Activated T-helper 1 cell treated with anti-CD3 and anti-CD28 coated beads, Interleukin-12 subunit alpha, Interleukin-12 subunit beta, Interleukin-2, Interleukin-4 antibody, amounts not matched to agents 30 ng/mL and 10 ng/mL and 1 ng/mL, durations not matched to agents 14 hours and 24 hours and 36 hours (primary cell): ENCODE measurements around the gene MLIP. TPM values are rescaled to one million over a fixed set of nuclear protein-coding genes. Genes with fewer than 3 reads are reported as not detected.

Source experiments
- DNase-seq: peaks from one replicate; pipeline ENCODE4 v3.0.0; 2021; ENCODE audit warnings: low spot score
- H3K27ac Mint-ChIP-seq: one replicate; pipeline ENCODE4 v1.8.0; 2021; ENCODE audit warnings: mild to moderate bottlenecking, mixed read lengths
- H3K27me3 Mint-ChIP-seq: one replicate; pipeline ENCODE4 v1.8.0; 2022; ENCODE audit warnings: mild to moderate bottlenecking, moderate library complexity, mixed read lengths; ENCODE audit not compliant: insufficient read depth
- H3K36me3 Mint-ChIP-seq: one replicate; pipeline ENCODE4 v1.8.0; 2021; ENCODE audit warnings: low read depth, mixed read lengths
- H3K4me1 Mint-ChIP-seq: one replicate; pipeline ENCODE4 v1.8.0; 2021; ENCODE audit warnings: low read depth, mixed read lengths
- H3K4me3 Mint-ChIP-seq: one replicate; pipeline ENCODE4 v1.8.0; 2021; ENCODE audit warnings: mild to moderate bottlenecking, moderate library complexity, mixed read lengths
- H3K9me3 Mint-ChIP-seq: one replicate; pipeline ENCODE4 v1.8.0; 2021; ENCODE audit warnings: mixed read lengths
- intact Hi-C: fragments of 100-400 bp; cut with micrococcal nuclease; formaldehyde crosslinking; loops from one replicate; pipeline ENCODE4 v1.15.1; 2024
- total RNA-seq: library from RNA; stranded (reverse); gene quantifications from 2 replicates; pipeline ENCODE4 v1.2.3, GENCODE V29; 2022

MLIP gene
- total RNA-seq, 1 donor from 2014 or later = not detected

DNA sequence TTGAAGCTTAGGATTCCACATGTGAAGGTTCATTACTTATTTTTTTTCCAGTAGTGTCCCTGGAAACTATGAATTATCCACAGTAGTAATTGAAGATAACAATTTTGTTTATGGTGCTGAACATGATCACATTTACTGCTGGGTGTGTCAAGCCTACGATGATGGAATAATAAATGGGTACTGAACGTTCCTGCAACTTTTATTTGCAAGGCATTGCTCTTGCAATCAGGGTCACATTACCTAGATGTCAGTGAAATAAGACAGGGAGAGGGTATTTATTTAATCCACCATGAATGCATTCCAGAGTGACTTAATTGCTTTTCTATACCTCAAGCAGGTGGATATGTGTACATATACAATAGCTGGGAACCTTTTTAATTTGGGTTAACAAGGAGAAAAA is 27.0 kb upstream of the MLIP start:
- Mint-ChIP-seq H3K27me3 (peaks cover 2% of the 10 kb centered on the region), H3K27ac (no peak overlapping the region), H3K4me3 (no peak overlapping the region), H3K4me1 (no peaks in the 10 kb centered on the region), H3K9me3 (no peaks in the 10 kb centered on the region), H3K36me3 (no peaks in the 10 kb centered on the region)
- intact Hi-C loops = no loop called here
- no peak for DNase-seq

DNA sequence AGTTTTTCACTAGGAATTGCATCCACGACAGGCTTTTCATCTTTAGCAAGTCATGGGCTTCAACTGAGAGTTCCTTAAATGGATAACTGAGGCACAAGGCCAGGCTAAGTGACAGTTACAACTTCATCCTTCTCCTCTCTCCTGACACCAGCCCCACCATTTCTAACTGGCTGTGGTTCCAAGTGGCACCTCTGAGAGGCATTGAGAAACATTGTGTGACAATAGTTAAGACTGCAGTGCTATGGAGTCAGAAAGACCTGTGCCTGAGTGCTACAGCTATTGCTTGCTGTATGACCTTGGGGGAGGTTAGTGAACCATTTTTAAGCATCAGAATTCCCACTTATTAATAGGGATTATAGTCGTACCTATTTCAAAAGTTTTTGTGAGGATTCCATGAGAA is 26.2 kb upstream of the MLIP start:
- DNase-seq = no peak
- H3K9me3 Mint-ChIP-seq = no peaks in the 10 kb centered on the region

DNA sequence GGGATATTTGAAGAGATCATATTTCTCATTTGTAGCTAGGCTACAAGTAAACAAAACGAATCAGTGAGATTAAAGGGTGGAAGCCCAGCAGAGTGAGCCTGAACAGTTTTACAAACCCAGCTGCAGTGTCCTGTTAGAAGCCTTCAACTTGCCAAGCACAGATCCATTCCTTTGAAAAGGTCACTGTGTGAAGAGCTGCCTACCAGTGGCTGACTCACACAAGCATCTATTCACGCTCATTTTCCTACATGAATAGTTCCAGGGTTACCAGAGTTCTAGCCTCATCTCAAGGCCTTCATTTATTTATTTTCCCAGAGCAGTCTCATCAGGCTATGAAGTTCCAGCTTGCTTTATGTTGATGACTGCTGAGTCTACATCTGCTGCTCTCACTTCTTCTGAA is 25.7 kb upstream of the MLIP start:
- no peak for DNase-seq
- no peak overlapping the region for H3K27ac Mint-ChIP-seq
- H3K27me3 Mint-ChIP-seq = peaks cover 2% of the 10 kb centered on the region
- H3K36me3 Mint-ChIP-seq = no peaks in the 10 kb centered on the region
- intact Hi-C loops = no loop called here
- H3K9me3 Mint-ChIP-seq = no peaks in the 10 kb centered on the region
- no peaks in the 10 kb centered on the region for H3K4me1 Mint-ChIP-seq
- H3K4me3 Mint-ChIP-seq = no peak overlapping the region

More for the DNA sequence above, 26.2 kb upstream of the MLIP start:
- intact Hi-C loops = no loop called here
- Mint-ChIP-seq H3K27ac (no peak overlapping the region), H3K27me3 (peaks cover 2% of the 10 kb centered on the region), H3K4me1 (no peaks in the 10 kb centered on the region), H3K4me3 (no peak overlapping the region), H3K36me3 (no peaks in the 10 kb centered on the region)

DNA sequence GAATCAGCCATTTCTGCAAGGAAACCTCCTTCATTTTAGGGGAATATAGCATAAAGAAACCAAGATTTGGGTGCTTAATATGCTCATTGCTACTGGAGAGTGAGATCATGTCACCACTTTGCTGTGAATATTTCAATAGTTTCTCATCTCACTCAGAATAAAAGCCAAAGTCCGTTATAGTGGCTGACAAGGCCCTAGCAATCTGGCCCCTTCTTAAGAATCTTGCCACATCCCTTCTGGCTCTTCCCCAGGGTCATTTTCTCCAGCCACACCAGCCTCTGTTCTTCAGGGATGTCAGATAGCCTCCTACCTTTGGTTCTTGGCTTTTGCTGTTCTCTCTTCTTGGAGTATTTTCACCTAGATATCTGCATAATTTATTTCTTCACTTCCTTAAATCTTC is 24.8 kb upstream of the MLIP start:
- H3K27me3 Mint-ChIP-seq = no peaks in the 10 kb centered on the region
- H3K4me3 Mint-ChIP-seq = no peak overlapping the region
- no peak for DNase-seq
- intact Hi-C loops = no loop called here
- H3K27ac Mint-ChIP-seq = no peak overlapping the region
- no peaks in the 10 kb centered on the region for H3K4me1 Mint-ChIP-seq
- H3K36me3 Mint-ChIP-seq = no peaks in the 10 kb centered on the region
- H3K9me3 Mint-ChIP-seq = no peaks in the 10 kb centered on the region

DNA sequence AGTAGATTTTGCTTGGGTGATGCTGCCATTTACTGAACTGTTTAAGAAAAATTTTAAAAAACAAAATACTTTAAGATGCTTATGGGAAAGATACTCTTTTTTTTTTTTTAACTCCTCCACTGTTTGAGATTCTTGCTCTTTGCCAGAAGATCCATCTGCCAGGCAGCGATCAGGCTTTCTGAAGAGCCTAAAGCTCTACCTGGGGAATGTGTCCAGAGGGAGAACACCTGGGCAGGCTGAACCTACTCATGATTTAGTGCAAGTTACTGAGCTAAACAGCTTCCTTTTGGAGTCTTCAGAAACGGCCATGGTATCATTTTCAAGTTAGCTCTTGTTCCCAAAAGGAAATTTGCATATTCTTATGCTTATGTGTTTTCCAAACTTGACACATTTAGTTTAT is 23.5 kb upstream of the MLIP start:
- Mint-ChIP-seq H3K27me3 (no peaks in the 10 kb centered on the region), H3K9me3 (no peaks in the 10 kb centered on the region), H3K4me3 (no peak overlapping the region), H3K4me1 (no peaks in the 10 kb centered on the region), H3K27ac (no peak overlapping the region), H3K36me3 (no peaks in the 10 kb centered on the region)
- intact Hi-C loops = no loop called here
- no peak for DNase-seq

DNA sequence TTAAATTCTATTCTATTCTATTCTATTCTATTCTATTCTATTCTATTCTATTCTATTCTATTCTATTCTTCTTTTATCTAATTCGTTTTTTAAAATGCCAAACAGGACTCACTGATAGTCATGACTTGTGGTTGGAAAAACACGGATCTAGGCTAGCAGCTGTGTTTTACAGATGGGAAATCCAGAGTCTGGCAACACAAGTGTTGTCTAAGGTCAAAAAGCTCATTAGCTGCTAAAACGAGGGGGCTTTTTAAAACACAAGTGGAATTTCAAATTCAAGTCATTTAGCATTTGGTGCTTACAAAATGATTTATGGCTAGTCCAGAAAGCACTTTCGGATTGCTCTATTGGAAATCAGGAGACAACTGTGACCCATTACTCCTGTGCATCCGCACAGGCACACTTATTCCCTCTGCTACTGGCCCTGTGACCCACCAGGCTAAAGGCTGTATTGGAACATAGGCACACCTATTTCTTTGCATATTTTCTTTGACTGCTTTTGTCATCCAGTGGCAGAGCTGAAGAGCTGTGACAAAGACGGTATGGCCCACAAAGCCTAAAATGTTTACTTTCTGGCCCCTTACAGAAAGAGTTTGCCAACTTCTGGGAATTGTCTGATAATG is 17.8 kb upstream of the MLIP start:
- DNase-seq = no peak
- Mint-ChIP-seq H3K27me3 (peaks cover 1% of the 10 kb centered on the region), H3K4me1 (no peaks in the 10 kb centered on the region), H3K36me3 (no peaks in the 10 kb centered on the region), H3K4me3 (no peak overlapping the region), H3K27ac (no peak overlapping the region), H3K9me3 (no peaks in the 10 kb centered on the region)
- intact Hi-C loops = no loop called here

DNA sequence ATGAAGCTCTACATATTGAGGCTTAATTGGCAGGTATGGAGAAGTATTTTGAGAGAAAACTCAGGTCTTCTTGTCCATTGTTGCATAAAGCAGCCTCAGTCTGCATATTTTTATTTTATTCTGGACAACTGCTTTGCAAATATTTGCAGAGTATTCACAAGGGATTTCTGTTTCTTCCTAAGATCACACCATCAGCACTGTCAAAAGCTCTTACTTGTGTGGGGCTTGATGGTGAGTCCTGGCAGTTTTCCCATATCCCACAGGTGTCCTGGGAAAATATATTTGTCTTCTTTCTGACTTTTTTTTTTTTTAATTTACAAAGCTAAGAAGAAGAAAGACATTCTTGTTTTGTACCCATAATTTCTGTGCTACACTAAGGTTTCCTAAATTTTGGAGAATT is 16.9 kb upstream of the MLIP start:
- no peak overlapping the region for H3K4me3 Mint-ChIP-seq
- intact Hi-C loops = no loop called here

DNA sequence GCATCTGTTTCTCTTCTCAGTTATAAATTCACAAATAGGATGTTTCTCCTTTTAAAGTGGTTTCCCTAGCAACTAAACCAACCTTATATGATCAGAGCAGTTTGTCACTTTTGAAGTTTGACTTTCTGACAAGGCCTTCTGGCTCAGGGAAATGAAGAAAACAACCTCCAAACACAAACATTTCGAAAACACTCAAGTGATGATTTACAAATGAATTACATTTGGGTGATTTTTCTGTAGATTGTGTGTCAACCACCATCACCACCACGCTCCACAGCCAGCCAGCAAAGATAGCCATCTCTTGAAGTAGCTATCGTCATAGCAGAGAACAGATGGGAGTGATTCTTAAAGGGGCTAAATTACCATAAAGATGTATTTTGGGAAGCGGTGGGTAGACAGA is 16.5 kb upstream of the MLIP start:
- no peak for DNase-seq
- intact Hi-C loops = no loop called here
- Mint-ChIP-seq H3K9me3 (no peaks in the 10 kb centered on the region), H3K4me1 (no peaks in the 10 kb centered on the region), H3K4me3 (no peak overlapping the region), H3K27ac (no peak overlapping the region), H3K36me3 (no peaks in the 10 kb centered on the region), H3K27me3 (peaks cover 1% of the 10 kb centered on the region)

More for the DNA sequence above, 16.9 kb upstream of the MLIP start:
- no peaks in the 10 kb centered on the region for H3K4me1 Mint-ChIP-seq
- H3K9me3 Mint-ChIP-seq = no peaks in the 10 kb centered on the region
- no peak overlapping the region for H3K27ac Mint-ChIP-seq
- no peak for DNase-seq
- peaks cover 1% of the 10 kb centered on the region for H3K27me3 Mint-ChIP-seq
- no peaks in the 10 kb centered on the region for H3K36me3 Mint-ChIP-seq

DNA sequence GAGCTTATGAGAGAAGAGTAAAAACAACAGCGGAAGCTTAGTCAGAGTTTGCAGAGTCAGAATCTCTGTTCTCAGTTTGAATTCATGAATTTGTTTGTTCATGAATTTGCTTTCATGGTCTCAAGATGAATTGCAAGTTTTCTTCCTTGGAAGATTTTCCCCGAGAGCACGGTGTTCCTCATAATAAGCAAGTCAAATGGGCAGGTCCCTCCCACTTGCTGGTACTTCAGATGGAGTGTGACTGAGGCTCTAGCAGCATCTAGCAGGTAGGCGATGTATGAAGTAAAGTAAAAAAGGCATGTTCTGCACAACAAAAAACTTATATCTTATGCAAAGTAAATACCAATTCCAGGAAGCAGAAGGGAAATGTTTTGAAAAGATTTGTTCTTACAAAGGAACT is 15.5 kb upstream of the MLIP start:
- intact Hi-C loops = no loop called here
- H3K27me3 Mint-ChIP-seq = peaks cover 1% of the 10 kb centered on the region
- H3K9me3 Mint-ChIP-seq = no peaks in the 10 kb centered on the region
- no peaks in the 10 kb centered on the region for H3K36me3 Mint-ChIP-seq
- no peak overlapping the region for H3K4me3 Mint-ChIP-seq
- no peak overlapping the region for H3K27ac Mint-ChIP-seq
- DNase-seq = no peak
- no peaks in the 10 kb centered on the region for H3K4me1 Mint-ChIP-seq

DNA sequence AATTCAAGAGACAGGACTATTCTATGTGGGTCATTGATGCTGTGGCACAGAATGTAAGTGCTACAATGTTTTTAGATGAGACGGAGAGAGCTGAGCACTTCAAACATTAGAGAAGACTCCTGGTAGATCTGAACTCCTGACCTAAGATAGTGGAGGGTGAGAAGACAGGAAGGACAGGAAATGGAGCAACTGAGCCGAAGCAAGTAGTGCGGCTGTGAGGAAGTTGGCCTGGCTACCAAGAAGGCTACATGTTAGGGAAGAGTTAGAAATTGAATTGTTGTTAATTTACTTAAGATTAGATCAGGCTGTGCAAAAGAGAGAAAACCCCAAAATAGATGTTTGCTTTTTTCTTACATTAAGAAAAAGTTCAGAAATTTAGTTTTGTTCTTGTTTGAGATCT is 14.4 kb upstream of the MLIP start:
- H3K27ac Mint-ChIP-seq = no peak overlapping the region
- intact Hi-C loops = no loop called here
- no peak overlapping the region for H3K4me3 Mint-ChIP-seq
- no peak for DNase-seq
- H3K36me3 Mint-ChIP-seq = no peaks in the 10 kb centered on the region
- no peaks in the 10 kb centered on the region for H3K4me1 Mint-ChIP-seq
- peaks cover 1% of the 10 kb centered on the region for H3K27me3 Mint-ChIP-seq
- no peaks in the 10 kb centered on the region for H3K9me3 Mint-ChIP-seq

DNA sequence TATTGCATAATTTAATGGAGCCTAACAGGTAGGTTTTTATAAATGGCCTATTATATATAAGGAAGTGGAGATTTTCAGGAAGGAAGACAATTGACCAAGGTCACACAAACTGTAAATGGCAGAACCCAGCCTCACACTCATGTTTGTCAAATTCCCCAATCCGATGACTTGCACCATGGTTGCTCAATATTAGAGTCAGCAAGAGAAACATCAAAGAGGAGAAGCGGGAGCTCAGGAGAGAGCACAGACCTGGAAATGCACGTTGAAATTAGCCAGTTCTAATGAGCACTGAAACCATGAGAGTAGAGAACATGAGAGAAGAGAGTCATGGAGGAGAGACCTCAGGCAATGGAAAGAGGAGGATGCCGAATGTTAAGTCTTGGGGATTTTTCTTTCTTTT is 13.5 kb upstream of the MLIP start:
- H3K27me3 Mint-ChIP-seq = peaks cover 1% of the 10 kb centered on the region
- no peaks in the 10 kb centered on the region for H3K9me3 Mint-ChIP-seq
- intact Hi-C loops = no loop called here
- H3K4me1 Mint-ChIP-seq = no peaks in the 10 kb centered on the region
- H3K36me3 Mint-ChIP-seq = no peaks in the 10 kb centered on the region
- DNase-seq = no peak
- no peak overlapping the region for H3K4me3 Mint-ChIP-seq
- no peak overlapping the region for H3K27ac Mint-ChIP-seq

DNA sequence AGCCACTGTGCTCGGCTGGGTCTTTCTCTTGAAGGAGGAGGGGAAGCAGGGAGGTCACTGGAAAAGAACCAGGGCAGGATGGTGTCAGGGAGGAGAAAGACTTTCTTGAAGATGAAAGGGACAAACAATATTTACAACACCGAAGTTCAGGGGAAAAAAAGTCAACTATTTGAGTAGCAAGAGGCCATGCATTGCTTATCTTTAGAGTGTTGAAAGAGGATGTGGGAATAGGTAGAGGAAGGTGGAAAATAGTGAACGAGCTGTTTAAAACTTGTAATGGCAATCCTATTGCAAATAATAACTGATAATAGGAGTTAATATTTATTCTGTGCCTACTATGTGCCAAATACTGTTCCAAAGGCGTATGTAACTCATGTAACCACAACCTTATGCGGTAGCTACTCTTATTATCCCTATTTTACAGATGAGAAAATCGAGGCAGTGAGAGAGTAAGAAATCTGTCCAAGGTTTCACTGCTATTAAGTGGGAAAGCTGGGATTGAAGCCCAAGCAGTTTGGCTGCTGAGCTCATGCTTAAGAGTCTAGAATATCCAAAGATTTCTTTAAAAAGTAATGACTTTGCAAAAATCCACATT is 12.7 kb upstream of the MLIP start:
- Mint-ChIP-seq H3K4me3 (no peak overlapping the region), H3K9me3 (no peaks in the 10 kb centered on the region), H3K27ac (no peak overlapping the region), H3K36me3 (no peaks in the 10 kb centered on the region), H3K4me1 (no peaks in the 10 kb centered on the region), H3K27me3 (peaks cover 1% of the 10 kb centered on the region)
- intact Hi-C loops = no loop called here
- DNase-seq = no peak

DNA sequence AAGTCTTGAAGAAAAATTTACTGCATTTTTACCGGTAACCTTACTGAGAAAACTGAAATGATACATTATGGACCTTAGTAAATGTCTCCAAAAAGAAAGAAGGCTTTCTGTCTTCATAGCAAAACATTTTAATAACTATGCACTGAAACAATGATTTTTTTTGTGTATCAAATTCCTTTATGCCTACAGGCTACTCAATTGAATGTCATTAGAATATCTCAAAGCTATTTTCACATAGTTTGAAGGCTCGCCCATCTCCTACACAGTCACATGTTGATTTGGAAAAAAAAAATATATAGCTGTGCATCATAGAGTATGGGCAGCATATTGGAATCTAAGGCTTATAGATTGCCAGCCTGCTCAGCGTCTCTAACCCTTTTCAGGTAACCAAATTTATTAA is 12.0 kb upstream of the MLIP start:
- no peak overlapping the region for H3K4me3 Mint-ChIP-seq
- peaks cover 1% of the 10 kb centered on the region for H3K27me3 Mint-ChIP-seq
- no peaks in the 10 kb centered on the region for H3K9me3 Mint-ChIP-seq
- no peaks in the 10 kb centered on the region for H3K4me1 Mint-ChIP-seq
- DNase-seq = no peak
- intact Hi-C loops = no loop called here
- H3K27ac Mint-ChIP-seq = no peak overlapping the region
- no peaks in the 10 kb centered on the region for H3K36me3 Mint-ChIP-seq
